T-helper 1 cell treated with Interleukin-12 subunit alpha and Interleukin-12 subunit beta and Interleukin-4 antibody, amounts not matched to agents 30 ng/mL and 1 ng/mL, for 36 hours (primary cell): ENCODE results near the gene LAIR1. TPM values are rescaled to one million over a fixed set of nuclear protein-coding genes. Genes with fewer than 3 reads are reported as not detected.
"Not testable (repeated sequence)": the region's sequence is repeated elsewhere in the genome, so short reads cannot be mapped to it uniquely, and the experiment has no call there.

Experiments
- intact Hi-C: fragments of 100-400 bp; cut with micrococcal nuclease; formaldehyde crosslinking; loops from one replicate; pipeline ENCODE4 v1.15.1; 2024
- total RNA-seq: library from RNA; stranded (reverse); gene quantifications from 2 replicates; pipeline ENCODE4 v1.2.3, GENCODE V29; 2022

The LAIR1 gene
- total RNA-seq, 1 donor from 2014 or later = 94.0 TPM

GRCh38 chr19:54351474-54351873 lies 13.3 kb downstream of the LAIR1 start:
- intact Hi-C loops = no loop called here

- intact Hi-C loops = no loop called here
Measured at GRCh38 chr19:54345938-54346386, 18.8 kb downstream of the LAIR1 start.

- intact Hi-C loops = no loop called here
Measured at GRCh38 chr19:54343868-54344267, 20.9 kb downstream of the LAIR1 start.

GRCh38 chr19:54341295-54341694 lies 23.4 kb downstream of the LAIR1 start:
- intact Hi-C loops = no loop called here

GRCh38 chr19:54339646-54340358 lies 24.9 kb downstream of the LAIR1 start:
- intact Hi-C loops = no loop called here

- intact Hi-C loops = no loop called here
Measured at GRCh38 chr19:54338521-54338920, 26.2 kb downstream of the LAIR1 start.

- intact Hi-C loops = no loop called here
Measured at GRCh38 chr19:54337858-54338230, 26.9 kb downstream of the LAIR1 start.

- intact Hi-C loops = no loop called here
Measured at GRCh38 chr19:54336893-54337857, 27.6 kb downstream of the LAIR1 start.

GRCh38 chr19:54335979-54336892 lies 28.5 kb downstream of the LAIR1 start:
- intact Hi-C loops = no loop called here

GRCh38 chr19:54335164-54335563 lies 29.6 kb downstream of the LAIR1 start:
- intact Hi-C loops = no loop called here

- intact Hi-C loops = no loop called here
Measured at GRCh38 chr19:54333586-54334298, 31.0 kb downstream of the LAIR1 start.

GRCh38 chr19:54332149-54332548 lies 32.6 kb downstream of the LAIR1 start:
- intact Hi-C loops = no loop called here

- intact Hi-C loops = no loop called here
Measured at GRCh38 chr19:54331626-54332025, 33.1 kb downstream of the LAIR1 start.

- intact Hi-C loops = loop anchor here (5.0 kb wide), 1 partner anchor 118 kb away; the partner anchor contains the start of gene LENG8
Measured at GRCh38 chr19:54329476-54330165, 35.1 kb downstream of the LAIR1 start.

- intact Hi-C loops = loop anchor here (5.0 kb wide), 1 partner anchor 119 kb away; the partner anchor contains the start of gene LENG8
Measured at GRCh38 chr19:54328781-54329180, 36.0 kb downstream of the LAIR1 start.

GRCh38 chr19:54325631-54326030 lies 39.1 kb downstream of the LAIR1 start:
- intact Hi-C loops = loop anchor here (1.0 to 5.0 kb wide), 3 partner anchors 29 to 122 kb away; partner anchors contain the start of gene LENG8

- intact Hi-C loops = loop anchor here (1.0 to 5.0 kb wide), 3 partner anchors 29 to 122 kb away; partner anchors contain the start of gene LENG8
Measured at GRCh38 chr19:54325194-54325621, 39.5 kb downstream of the LAIR1 start.

GRCh38 chr19:54324071-54324470 lies 40.7 kb downstream of the LAIR1 start:
- intact Hi-C loops = no loop called here

- intact Hi-C loops = not testable (repeated sequence)
Measured at GRCh38 chr19:54322934-54323333, 41.8 kb downstream of the LAIR1 start.

GRCh38 chr19:54322295-54322694 lies 42.4 kb downstream of the LAIR1 start:
- intact Hi-C loops = not testable (repeated sequence)
